ENCODE data around the gene NR3C2. TPM values are rescaled to one million over a fixed set of nuclear protein-coding genes. Genes with fewer than 3 reads are reported as not detected.

NR3C2 gene
- total RNA-seq, 1 experiment from 2014 or later = 2.8 TPM

- no peaks in the 10 kb centered on the region for H3K36me3 ChIP-seq (ENCODE audit: low read depth, low read length)
- DNase-seq (no peak), ATAC-seq (no peak)
- no peaks in the 10 kb centered on the region for H3K9me2 ChIP-seq (replicated peaks; ENCODE audit: low read length)
- intact Hi-C loops (cut with micrococcal nuclease) = no loop called here
- CTCF ChIA-PET = no interaction called here
- POLR2A ChIA-PET (ENCODE audit: unreplicated experiment) = no interaction called here
- no TSS peak for BruUV-seq (replicated peaks)
- no peaks in the 10 kb centered on the region for H3K79me2 ChIP-seq (ENCODE audit: low read length)
- H3K4me2 ChIP-seq (ENCODE audit: low read length) = no peak overlapping the region
- H3F3A ChIP-seq (ENCODE audit: low read length, unreplicated experiment) = no peaks in the 10 kb centered on the region
- H3K27me3 ChIP-seq (ENCODE audit: low read length) = no peaks in the 10 kb centered on the region
- H3K27ac ChIP-seq (ENCODE audit: low read length) = no peak overlapping the region
- no peaks in the 10 kb centered on the region for H4K20me1 ChIP-seq (ENCODE audit: low read length)
- H3K4me1 ChIP-seq (ENCODE audit: insufficient read depth, low read length) = no peaks in the 10 kb centered on the region
- H3K4me3 ChIP-seq (ENCODE audit: low read length) = no peak overlapping the region
- no peak overlapping the region for H2AFZ ChIP-seq (ENCODE audit: low read length)
- H3K9me3 ChIP-seq (ENCODE audit: low read length) = no peaks in the 10 kb centered on the region
- H3K9ac ChIP-seq (ENCODE audit: low read length) = no peak overlapping the region
- TF ChIP-seq CTCF (conservative IDR thresholded peaks at IDR 0.05; ENCODE audit: low read depth, low read length) (no peak), EZH2phosphoT487 (IDR thresholded peaks at IDR 0.05; ENCODE audit: borderline replicate concordance, low read length) (no peak), EZH2 (IDR thresholded peaks at IDR 0.05; ENCODE audit: low read length, unreplicated experiment) (no peak)
These were observed 39.4 kb upstream of the NR3C2 start for GRCh38 chr4:148481636-148482035.

- Histone ChIP-seq H3F3A (ENCODE audit: low read length, unreplicated experiment) (no peaks in the 10 kb centered on the region), H3K27ac (ENCODE audit: low read length) (no peak overlapping the region), H3K4me1 (ENCODE audit: insufficient read depth, low read length) (no peaks in the 10 kb centered on the region), H3K9me3 (ENCODE audit: low read length) (no peaks in the 10 kb centered on the region), H3K79me2 (ENCODE audit: low read length) (no peaks in the 10 kb centered on the region), H3K4me2 (ENCODE audit: low read length) (no peak overlapping the region), H3K36me3 (ENCODE audit: low read depth, low read length) (no peaks in the 10 kb centered on the region), H4K20me1 (ENCODE audit: low read length) (no peaks in the 10 kb centered on the region), H2AFZ (ENCODE audit: low read length) (no peak overlapping the region), H3K4me3 (ENCODE audit: low read length) (no peak overlapping the region), H3K9me2 (replicated peaks; ENCODE audit: low read length) (no peaks in the 10 kb centered on the region), H3K9ac (ENCODE audit: low read length) (no peak overlapping the region), H3K27me3 (ENCODE audit: low read length) (no peaks in the 10 kb centered on the region)
- no TSS peak for BruUV-seq (replicated peaks)
- intact Hi-C loops (cut with micrococcal nuclease) = no loop called here
- CTCF ChIA-PET = no interaction called here
- no peak for DNase-seq
- ATAC-seq = no peak
- POLR2A ChIA-PET (ENCODE audit: unreplicated experiment) = no interaction called here
- no peak for TF ChIP-seq CTCF (conservative IDR thresholded peaks at IDR 0.05; ENCODE audit: low read depth, low read length)
- TF ChIP-seq EZH2phosphoT487 (IDR thresholded peaks at IDR 0.05; ENCODE audit: borderline replicate concordance, low read length) = no peak
- no peak for TF ChIP-seq EZH2 (IDR thresholded peaks at IDR 0.05; ENCODE audit: low read length, unreplicated experiment)
These were observed 35.1 kb upstream of the NR3C2 start for GRCh38 chr4:148477276-148477675.

GRCh38 chr4:148469938-148470337 is 27.7 kb upstream of the NR3C2 start:
- ATAC-seq = no peak
- Histone ChIP-seq H3K9me2 (replicated peaks; ENCODE audit: low read length) (no peaks in the 10 kb centered on the region), H3K27me3 (ENCODE audit: low read length) (no peaks in the 10 kb centered on the region)

More at GRCh38 chr4:148469938-148470337, 27.7 kb upstream of the NR3C2 start:
- no peak overlapping the region for H3K4me2 ChIP-seq (ENCODE audit: low read length)
- H4K20me1 ChIP-seq (ENCODE audit: low read length) = no peaks in the 10 kb centered on the region
- intact Hi-C loops (cut with micrococcal nuclease) = no loop called here
- H3K9ac ChIP-seq (ENCODE audit: low read length) = no peak overlapping the region
- no peaks in the 10 kb centered on the region for H3K79me2 ChIP-seq (ENCODE audit: low read length)
- no peak for DNase-seq
- H3K9me3 ChIP-seq (ENCODE audit: low read length) = no peaks in the 10 kb centered on the region
- no peaks in the 10 kb centered on the region for H3K4me1 ChIP-seq (ENCODE audit: insufficient read depth, low read length)
- BruUV-seq (replicated peaks) = no TSS peak
- TF ChIP-seq EZH2phosphoT487 (IDR thresholded peaks at IDR 0.05; ENCODE audit: borderline replicate concordance, low read length) (no peak), EZH2 (IDR thresholded peaks at IDR 0.05; ENCODE audit: low read length, unreplicated experiment) (no peak), CTCF (conservative IDR thresholded peaks at IDR 0.05; ENCODE audit: low read depth, low read length) (no peak)
- H3F3A ChIP-seq (ENCODE audit: low read length, unreplicated experiment) = no peaks in the 10 kb centered on the region
- H3K27ac ChIP-seq (ENCODE audit: low read length) = no peak overlapping the region
- H2AFZ ChIP-seq (ENCODE audit: low read length) = no peak overlapping the region
- CTCF ChIA-PET = no interaction called here
- POLR2A ChIA-PET (ENCODE audit: unreplicated experiment) = no interaction called here
- no peaks in the 10 kb centered on the region for H3K36me3 ChIP-seq (ENCODE audit: low read depth, low read length)
- H3K4me3 ChIP-seq (ENCODE audit: low read length) = no peak overlapping the region
